Breast epithelium (tissue), 4 donors: ENCODE data around the gene FBXL7. TPM values are rescaled to one million over a fixed set of nuclear protein-coding genes. Genes with fewer than 3 reads are reported as not detected.

Experiments
- DNase-seq, 2 donors: peaks; one replicate each; pipeline ENCODE4 v3.0.0-alpha.2; 2019; ENCODE audit warnings: low spot score in 2 of 2
- H3K27ac ChIP-seq, 2 donors: fragments of 200-600 bp; sonication (generic) in 1 of 2; one replicate each; pipeline ENCODE4 v1.5.1; 2016 to 2019; ENCODE audit warnings: mild to moderate bottlenecking in 1 of 2
- H3K27me3 ChIP-seq, 2 donors: fragments of 200-600 bp; sonication (generic) in 1 of 2; one replicate each; pipeline versions ENCODE4 v1.5.1 to v1.6.0; 2017 to 2019; ENCODE audit warnings: control low read depth in 1 of 2, mild to moderate bottlenecking in 1 of 2
- H3K36me3 ChIP-seq: fragments of 200-600 bp; one replicate; pipeline ENCODE4 v1.5.1; 2019
- H3K4me1 ChIP-seq, 2 donors: fragments of 200-600 bp; sonication (generic); one replicate each; pipeline ENCODE4 v1.5.1; 2016 to 2019; ENCODE audit warnings: control low read depth in 1 of 2
- H3K4me3 ChIP-seq, 3 donors: fragments of 200-600 bp; sonication (generic); 1 replicate in 2 of 3; 2 replicates in 1 of 3; pipeline ENCODE4 v1.5.1; 2016 to 2019; ENCODE audit warnings: mild to moderate bottlenecking in 3 of 3, moderate library complexity in 2 of 3
- H3K9me3 ChIP-seq, 2 donors: fragments of 200-600 bp; sonication (generic) in 1 of 2; one replicate each; pipeline ENCODE4 v1.5.1; 2016 to 2019; ENCODE audit warnings: control low read depth in 1 of 2
- POLR2A ChIP-seq: fragments of 450-650 bp; IDR thresholded peaks from one replicate; pipeline ENCODE4 v1.6.1; 2016; ENCODE audit warnings: antibody characterized with exemption, mild to moderate bottlenecking, moderate library complexity
- POLR2AphosphoS5 ChIP-seq, 3 donors: sonication (generic); formaldehyde crosslinking; IDR thresholded peaks; one replicate each; pipeline ENCODE4 v1.6.1; 2017; ENCODE audit warnings: antibody characterized with exemption in 3 of 3
- intact Hi-C: fragments of 100-400 bp; cut with DNase I; formaldehyde crosslinking; loops from one replicate; pipeline ENCODE4 v1.15.1; 2023; ENCODE audit warnings: low total_unique reads
- total RNA-seq, 3 donors: library from RNA; depleted of rRNA; stranded (reverse); fragments of >200 nt; gene quantifications; one replicate each; pipeline ENCODE4 v1.1.0, GENCODE V29; 2016
- TF ChIP-seq, protein P1 (sequence below), 3 donors: fragments of 450-650 bp; IDR thresholded peaks; one replicate each; pipeline ENCODE4 v1.5.1; 2016 to 2017; ENCODE audit warnings: antibody characterized with exemption in 3 of 3, mild to moderate bottlenecking in 3 of 3, moderate library complexity in 3 of 3

Gene FBXL7
- total RNA-seq, 3 donors from 2014 or later = 6.9 to 17.3 (median 10.8) TPM

DNA sequence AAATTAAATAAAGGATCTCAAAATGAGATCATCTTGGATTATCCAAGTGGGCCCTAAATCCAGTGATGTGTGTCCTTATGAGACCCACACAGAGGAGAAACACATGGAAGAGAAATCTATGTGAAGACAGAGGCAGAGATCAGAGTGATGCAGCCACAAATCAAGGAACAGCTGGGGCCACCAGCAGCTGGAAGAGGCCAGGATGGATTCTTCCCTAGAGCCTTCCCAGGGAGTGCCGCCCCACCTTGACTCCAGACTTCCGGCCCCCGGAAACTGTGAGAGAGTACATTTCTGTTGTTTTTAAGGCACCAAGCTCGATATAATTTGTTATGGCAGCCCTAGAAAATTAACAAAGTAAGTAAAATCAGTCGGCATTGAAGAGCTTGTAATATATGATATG lies 286.9 kb downstream of the FBXL7 start:
- Histone ChIP-seq H3K4me3 (no peak overlapping the region), H3K27ac (peak overlapping the region in 1 of 2 donors; percentile 52), H3K4me1 (no peaks in the 10 kb centered on the region), H3K36me3 (no peaks in the 10 kb centered on the region), H3K9me3 (no peaks in the 10 kb centered on the region), H3K27me3 (no peaks in the 10 kb centered on the region)
- TF ChIP-seq, protein P1, sequence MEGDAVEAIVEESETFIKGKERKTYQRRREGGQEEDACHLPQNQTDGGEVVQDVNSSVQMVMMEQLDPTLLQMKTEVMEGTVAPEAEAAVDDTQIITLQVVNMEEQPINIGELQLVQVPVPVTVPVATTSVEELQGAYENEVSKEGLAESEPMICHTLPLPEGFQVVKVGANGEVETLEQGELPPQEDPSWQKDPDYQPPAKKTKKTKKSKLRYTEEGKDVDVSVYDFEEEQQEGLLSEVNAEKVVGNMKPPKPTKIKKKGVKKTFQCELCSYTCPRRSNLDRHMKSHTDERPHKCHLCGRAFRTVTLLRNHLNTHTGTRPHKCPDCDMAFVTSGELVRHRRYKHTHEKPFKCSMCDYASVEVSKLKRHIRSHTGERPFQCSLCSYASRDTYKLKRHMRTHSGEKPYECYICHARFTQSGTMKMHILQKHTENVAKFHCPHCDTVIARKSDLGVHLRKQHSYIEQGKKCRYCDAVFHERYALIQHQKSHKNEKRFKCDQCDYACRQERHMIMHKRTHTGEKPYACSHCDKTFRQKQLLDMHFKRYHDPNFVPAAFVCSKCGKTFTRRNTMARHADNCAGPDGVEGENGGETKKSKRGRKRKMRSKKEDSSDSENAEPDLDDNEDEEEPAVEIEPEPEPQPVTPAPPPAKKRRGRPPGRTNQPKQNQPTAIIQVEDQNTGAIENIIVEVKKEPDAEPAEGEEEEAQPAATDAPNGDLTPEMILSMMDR (IDR thresholded peaks at IDR 0.05) = no peak
- TF ChIP-seq POLR2AphosphoS5 (IDR thresholded peaks at IDR 0.05) (no peak), POLR2A (no peak)
- intact Hi-C loops = no loop called here
- DNase-seq = no peak

DNA sequence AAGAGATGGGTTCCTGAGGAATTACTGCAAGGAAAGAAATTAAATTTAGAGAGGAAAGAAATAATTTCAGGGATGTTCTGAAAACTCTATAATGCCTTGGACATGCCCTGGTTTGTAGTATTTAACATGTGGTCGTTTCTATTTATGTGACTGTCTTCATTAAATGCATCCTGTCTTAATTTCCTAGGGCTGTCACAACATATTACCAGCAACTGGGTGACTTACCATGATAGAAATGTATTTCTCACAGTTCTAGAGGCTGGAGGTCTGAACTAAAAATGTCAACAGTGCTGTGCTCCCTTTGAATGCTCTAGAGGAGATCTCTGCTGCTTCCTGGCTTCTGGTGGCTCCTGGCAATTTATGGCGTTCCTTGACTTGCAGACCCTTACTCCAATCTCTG lies 287.7 kb downstream of the FBXL7 start:
- Histone ChIP-seq H3K36me3 (no peaks in the 10 kb centered on the region), H3K27ac (peak overlapping the region in 1 of 2 donors; percentile 52), H3K4me1 (no peaks in the 10 kb centered on the region), H3K9me3 (no peaks in the 10 kb centered on the region), H3K4me3 (no peak overlapping the region), H3K27me3 (no peaks in the 10 kb centered on the region)
- no peak for DNase-seq
- no peak for TF ChIP-seq POLR2AphosphoS5 (IDR thresholded peaks at IDR 0.05)
- no peak for TF ChIP-seq POLR2A
- TF ChIP-seq, protein P1 (IDR thresholded peaks at IDR 0.05) = no peak
- intact Hi-C loops = no loop called here

DNA sequence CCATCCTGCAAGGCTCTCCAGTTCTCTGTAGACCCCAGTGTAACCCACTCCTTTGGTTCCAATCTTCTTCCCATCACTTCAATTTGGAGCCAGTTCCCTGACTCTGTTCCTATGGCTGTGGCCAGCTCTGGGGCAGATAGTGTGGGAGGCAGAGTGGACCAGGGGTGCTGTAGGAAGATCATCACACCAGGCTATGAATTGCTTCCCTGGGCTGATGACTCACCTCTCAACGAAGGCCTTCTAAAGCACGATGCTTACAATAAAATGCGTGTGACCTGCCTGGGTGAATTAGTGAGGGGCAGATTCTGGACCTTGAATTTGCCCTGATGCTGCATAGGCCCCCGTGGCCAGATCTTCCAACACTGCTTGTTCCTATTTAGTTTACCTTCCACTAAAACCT lies 289.7 kb downstream of the FBXL7 start:
- Histone ChIP-seq H3K4me3 (no peak overlapping the region), H3K27me3 (no peaks in the 10 kb centered on the region), H3K4me1 (no peaks in the 10 kb centered on the region), H3K9me3 (no peaks in the 10 kb centered on the region), H3K27ac (no peak overlapping the region), H3K36me3 (no peaks in the 10 kb centered on the region)
- no peak for DNase-seq
- TF ChIP-seq, protein P1 (IDR thresholded peaks at IDR 0.05) = no peak
- TF ChIP-seq POLR2AphosphoS5 (IDR thresholded peaks at IDR 0.05) = no peak
- TF ChIP-seq POLR2A = no peak
- intact Hi-C loops = no loop called here

DNA sequence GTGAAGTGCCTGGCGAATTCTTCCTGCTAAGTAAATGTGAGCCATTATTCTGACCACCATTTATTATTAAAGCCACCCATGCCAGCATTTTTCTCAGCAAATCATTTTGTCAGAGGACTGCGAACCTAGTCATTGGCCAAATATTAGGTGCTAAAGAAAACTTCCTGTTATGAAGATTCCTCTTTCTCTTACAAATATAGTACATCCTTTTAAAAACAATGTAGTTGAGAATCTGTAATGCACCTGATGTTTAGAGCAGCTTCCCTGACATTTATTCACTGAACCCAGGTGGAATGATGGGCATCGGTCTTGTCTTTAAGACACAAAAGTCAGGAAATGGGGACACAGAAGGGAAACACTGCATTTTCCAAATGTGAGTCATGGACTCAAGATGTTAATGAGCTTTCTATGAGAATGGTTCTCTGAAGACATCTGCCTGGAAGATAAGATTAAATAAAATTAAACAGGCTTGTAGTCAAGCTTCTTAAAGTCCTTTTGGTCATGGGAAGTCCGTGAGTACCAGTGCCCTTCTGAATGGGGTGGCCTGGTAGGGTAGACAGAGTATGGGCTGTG lies 290.6 kb downstream of the FBXL7 start:
- TF ChIP-seq POLR2A = no peak
- TF ChIP-seq, protein P1 (IDR thresholded peaks at IDR 0.05) = no peak
- no peak for TF ChIP-seq POLR2AphosphoS5 (IDR thresholded peaks at IDR 0.05)
- no peak overlapping the region for H3K4me3 ChIP-seq
- intact Hi-C loops = no loop called here
- no peaks in the 10 kb centered on the region for H3K27me3 ChIP-seq
- no peaks in the 10 kb centered on the region for H3K9me3 ChIP-seq
- DNase-seq = no peak
- H3K4me1 ChIP-seq = peaks cover 0 to 4% of the 10 kb centered on the region in 2 donors
- no peaks in the 10 kb centered on the region for H3K36me3 ChIP-seq
- H3K27ac ChIP-seq = no peak overlapping the region

DNA sequence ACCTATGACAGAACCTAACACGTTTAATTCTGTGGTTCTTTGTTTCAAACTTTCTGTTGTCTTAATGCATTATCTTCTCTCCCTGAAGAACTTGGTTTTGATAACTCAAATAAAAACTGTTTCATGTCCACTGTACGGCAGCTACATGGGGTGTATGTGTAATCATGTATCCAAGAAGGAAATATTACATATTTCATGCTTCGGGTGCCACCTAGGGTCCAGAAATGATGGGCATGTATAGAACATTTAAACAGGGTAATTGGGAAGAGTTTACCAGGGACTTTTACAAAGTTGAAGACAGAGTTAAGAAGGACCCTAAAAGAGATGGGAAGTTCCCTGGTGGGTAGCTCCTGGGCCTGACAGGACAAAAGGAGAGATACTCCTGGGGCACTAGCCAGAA lies 291.3 kb downstream of the FBXL7 start:
- H3K9me3 ChIP-seq = no peaks in the 10 kb centered on the region
- no peak overlapping the region for H3K27ac ChIP-seq
- TF ChIP-seq, protein P1 (IDR thresholded peaks at IDR 0.05) = no peak
- TF ChIP-seq POLR2AphosphoS5 (IDR thresholded peaks at IDR 0.05) (no peak), POLR2A (no peak)
- intact Hi-C loops = no loop called here
- peaks cover 0 to 9% of the 10 kb centered on the region in 2 donors for H3K4me1 ChIP-seq
- no peak overlapping the region for H3K4me3 ChIP-seq
- DNase-seq = no peak
- H3K27me3 ChIP-seq = no peaks in the 10 kb centered on the region
- H3K36me3 ChIP-seq = no peaks in the 10 kb centered on the region
